ELR (cell line): ENCODE data around the gene USP3.
A peak's percentile ranks its signal among the peaks of the same experiment; 100 is the strongest.
"Not testable (repeated sequence)": the region's sequence is repeated elsewhere in the genome, so short reads cannot be mapped to it uniquely, and the experiment has no call there.

Source experiments
- DNase-seq: peaks from one replicate; pipeline ENCODE4 v3.0.0-alpha.2; 2015; ENCODE audit warnings: low read depth

USP3 gene

GRCh38 chr15:63513728-63514127 is 9.3 kb downstream of the USP3 start:
- no peak for DNase-seq

DNA sequence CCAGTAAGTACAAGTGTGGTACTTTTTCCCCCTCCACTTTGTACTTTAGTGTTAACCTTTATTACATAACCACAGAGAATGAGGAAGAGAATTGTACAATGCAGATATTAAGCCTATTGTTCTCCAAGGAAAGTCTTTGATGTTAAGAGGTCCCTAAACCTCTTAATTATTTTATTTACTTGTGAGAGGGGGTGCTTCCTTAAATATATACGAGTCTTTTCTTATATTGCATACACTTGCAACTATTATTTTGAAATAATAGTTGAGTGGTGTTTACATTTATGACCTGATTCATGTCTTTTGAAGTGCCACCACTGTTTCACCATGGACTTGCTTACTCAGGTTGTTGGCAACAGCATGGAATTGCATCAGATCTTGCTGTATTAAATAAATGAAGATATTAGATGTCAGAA is 10.1 kb downstream of the USP3 start:
- peak; percentile 79 for DNase-seq

GRCh38 chr15:63517202-63517601 is 12.8 kb downstream of the USP3 start:
- DNase-seq: no peak

- DNase-seq: no peak
Measured at GRCh38 chr15:63517628-63518027, 13.2 kb downstream of the USP3 start.

- no peak for DNase-seq
Measured at GRCh38 chr15:63519041-63519440, 14.6 kb downstream of the USP3 start.

GRCh38 chr15:63519548-63520178 is 15.3 kb downstream of the USP3 start:
- no peak for DNase-seq

GRCh38 chr15:63520462-63520861 is 16.1 kb downstream of the USP3 start:
- DNase-seq: not testable (repeated sequence)

GRCh38 chr15:63522225-63522578 is 17.8 kb downstream of the USP3 start:
- DNase-seq: no peak

DNA sequence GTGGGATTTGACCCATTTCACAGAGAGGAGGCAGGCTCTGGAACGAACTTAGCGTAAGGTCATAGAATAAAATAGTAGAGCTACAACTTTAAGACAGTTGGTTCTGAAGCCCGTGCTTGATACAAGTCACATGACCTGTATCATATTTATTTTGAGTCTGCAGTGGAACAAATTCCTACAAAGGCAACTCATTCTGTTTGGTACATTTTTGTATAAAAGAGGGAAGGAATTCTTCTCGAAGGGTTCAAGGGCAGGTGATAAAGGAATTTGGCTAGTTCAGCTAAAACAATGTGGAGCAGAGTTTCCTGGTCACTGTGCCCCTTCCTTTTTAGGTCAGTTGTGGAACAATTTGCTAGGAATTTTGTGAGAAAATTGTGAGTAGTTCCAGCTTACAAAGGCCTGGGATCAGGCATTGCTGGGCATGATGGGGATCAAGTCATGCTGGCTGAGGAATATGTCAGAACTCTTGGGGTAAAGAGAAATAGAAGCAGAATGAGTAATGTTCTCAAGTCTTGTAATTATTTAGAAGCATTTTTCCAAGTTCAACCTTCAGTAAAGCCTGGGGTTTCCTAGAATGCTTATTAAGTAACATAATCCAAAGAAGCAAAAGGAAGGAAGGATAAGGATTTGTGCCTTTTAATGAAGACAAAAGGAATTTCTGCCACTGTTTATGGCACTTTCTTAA is 19.1 kb downstream of the USP3 start:
- peak; percentile 23 for DNase-seq

DNA sequence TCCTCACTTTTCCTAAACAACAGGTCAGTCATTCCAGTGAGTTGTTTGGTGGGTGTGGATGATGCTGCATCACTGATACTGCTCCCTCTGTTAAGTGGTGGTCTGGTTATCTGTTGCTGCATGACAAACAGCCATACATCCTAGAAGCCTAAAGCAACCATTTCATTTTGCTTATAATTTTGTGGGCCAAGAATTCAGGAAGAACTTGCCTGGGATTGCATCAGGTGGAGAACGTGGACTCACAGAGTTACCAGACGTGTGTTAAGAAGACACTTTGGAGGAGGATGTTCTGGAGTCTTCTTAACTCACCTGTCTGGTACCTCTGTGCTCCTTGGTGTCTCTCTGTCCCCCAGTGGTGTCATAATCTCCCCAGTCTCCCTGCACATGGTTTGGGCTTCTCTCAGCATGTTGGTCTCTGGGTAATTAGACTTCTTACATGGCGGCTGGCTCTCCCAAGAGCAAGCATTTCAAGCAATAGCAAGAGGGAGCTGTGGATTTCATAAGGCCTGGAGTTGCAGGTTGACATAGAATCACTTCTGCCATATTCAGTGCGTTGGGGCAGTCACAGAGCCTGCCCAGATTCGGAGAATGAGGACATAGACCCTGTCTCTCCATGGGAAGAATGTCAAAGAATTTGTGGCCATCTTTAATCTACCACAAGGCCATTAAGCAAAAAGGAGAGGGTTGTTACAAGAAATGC is 20.1 kb downstream of the USP3 start:
- no peak for DNase-seq

DNA sequence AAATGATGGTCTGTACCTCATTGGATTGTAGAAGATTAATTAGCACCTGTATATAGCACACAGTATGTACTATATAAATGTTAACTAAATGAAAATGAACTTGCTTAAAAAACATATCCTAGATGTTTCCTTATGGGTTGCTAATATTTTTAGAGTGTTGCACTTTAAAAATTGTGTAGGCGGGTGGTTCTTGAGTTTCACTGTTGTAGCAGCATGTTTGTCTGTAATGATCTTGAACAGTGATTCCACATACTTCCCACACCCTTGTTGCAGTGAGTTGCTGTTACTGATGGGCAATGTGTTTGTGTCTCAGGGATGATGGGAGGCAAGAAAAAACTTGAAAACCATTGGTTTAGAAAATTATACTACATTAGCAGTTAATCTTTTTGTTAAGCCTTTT is 22.0 kb downstream of the USP3 start:
- DNase-seq: no peak

GRCh38 chr15:63528138-63528659 is 23.8 kb downstream of the USP3 start:
- DNase-seq: no peak

GRCh38 chr15:63530235-63530634 is 25.8 kb downstream of the USP3 start:
- no peak for DNase-seq

DNA sequence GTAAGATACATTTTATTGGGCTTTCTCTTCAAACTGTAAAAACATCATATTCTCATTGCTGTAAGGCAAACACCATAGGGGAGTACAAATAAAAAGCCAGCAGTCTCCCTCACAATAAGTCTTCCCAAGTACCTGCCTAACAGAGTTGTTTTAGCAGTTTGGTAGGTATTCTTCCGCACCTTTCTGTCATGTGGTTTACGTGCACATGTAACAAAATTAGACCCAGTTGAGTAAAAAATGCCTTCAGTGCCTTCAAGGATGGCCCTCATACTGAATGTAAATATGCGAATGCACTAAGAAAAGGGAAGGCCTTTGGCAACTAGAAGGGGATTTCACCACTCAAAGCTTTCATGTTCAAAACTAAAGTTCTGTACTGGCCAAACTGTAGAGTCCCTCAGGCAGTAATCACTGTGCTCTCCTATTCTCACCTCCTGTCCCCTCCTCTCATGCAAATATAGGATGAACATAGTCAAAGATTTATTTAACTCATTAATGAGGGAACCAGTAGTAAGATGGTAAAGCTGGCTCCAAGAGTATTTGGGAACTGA is 26.4 kb downstream of the USP3 start:
- no peak for DNase-seq

DNA sequence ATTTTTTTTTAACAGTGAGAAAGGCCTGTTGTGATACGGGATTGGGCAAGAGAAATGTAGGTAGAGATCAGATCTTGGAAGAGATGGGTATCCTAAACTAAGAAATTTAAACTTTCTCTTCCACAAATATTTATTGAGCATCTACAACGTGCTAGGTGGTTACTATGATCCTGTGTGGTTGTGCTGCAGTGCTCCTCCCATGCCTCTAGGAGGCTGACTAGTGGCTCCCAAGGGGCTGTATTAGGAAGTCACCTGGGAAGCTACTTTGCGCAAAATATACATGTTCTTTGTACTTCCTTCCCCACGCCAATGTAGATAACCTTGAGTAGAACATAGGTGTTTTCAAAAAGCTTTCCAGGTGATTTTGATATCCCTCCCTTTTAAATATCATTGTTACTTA is 27.2 kb downstream of the USP3 start:
- peak; percentile 13 for DNase-seq

- DNase-seq: no peak
Measured at GRCh38 chr15:63532307-63532744, 27.9 kb downstream of the USP3 start.

- not testable (repeated sequence) for DNase-seq
Measured at GRCh38 chr15:63534888-63535287, 30.5 kb downstream of the USP3 start.

GRCh38 chr15:63535689-63536088 is 31.3 kb downstream of the USP3 start:
- DNase-seq: no peak

DNA sequence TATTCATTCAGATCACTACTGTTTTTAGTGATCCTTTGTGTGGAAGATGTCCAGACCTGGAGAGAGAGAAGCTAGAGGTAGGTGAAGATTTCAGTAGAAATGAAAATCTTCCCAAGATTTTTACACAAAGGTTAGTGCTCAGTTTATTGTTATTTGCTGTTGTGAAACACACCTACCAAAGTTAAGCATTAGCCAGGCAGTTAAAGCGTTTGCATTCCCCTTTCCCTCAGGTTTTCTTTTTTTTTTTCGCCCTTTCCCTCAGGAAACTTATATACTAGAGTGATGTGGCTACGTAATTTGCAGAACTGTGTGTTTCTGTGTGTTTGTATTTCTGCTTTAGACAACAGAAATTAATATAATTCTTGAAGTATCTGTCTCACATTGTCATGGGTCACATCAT is 34.5 kb downstream of the USP3 start:
- no peak for DNase-seq

DNA sequence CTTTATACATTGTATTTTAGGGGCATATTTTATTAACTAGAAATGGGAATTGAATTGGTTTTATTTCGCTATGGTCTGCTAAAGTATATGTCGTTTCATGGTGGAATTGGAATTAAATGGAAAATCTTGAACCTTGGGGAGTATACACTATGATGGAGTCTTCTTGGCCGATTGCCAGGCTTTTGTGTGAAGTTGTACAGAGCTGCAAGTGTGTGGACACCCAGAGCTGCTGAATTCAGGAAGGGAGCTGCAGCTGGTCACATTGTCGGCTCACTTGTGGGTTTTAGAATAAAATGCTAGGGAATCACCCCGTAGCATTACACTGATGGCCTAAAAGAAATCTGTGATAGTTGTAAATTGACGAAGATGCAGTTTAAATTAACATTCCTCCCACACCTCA is 35.1 kb downstream of the USP3 start:
- no peak for DNase-seq

GRCh38 chr15:63539998-63540397 is 35.6 kb downstream of the USP3 start:
- no peak for DNase-seq

GRCh38 chr15:63540449-63540848 is 36.1 kb downstream of the USP3 start:
- DNase-seq: no peak
